ENCODE measurements around the gene SPON1. TPM values are rescaled to one million over a fixed set of nuclear protein-coding genes. Genes with fewer than 3 reads are reported as not detected.

The SPON1 gene
- total RNA-seq, 4 donors from 2014 or later, result 58.5 to 344 (median 105) TPM

DNA sequence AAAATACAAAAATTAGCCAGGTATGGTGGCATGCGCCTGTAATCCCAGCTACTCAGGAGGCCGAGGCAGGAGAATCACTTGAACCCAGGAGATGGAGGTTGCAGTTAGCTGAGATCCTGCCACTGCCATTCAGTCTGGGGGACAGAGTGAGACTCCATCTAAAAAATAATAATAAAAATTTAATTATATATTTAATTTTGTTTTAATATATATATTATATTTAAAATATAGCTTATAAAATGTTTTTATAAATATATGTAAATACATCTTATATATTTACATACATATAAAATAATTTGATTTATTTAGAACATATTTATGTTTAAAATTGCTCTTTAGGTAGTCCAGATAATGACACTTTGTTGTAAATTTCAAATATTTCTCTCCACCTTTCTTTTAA lies 82.9 kb downstream of the SPON1 start:
- TF ChIP-seq, protein P1, sequence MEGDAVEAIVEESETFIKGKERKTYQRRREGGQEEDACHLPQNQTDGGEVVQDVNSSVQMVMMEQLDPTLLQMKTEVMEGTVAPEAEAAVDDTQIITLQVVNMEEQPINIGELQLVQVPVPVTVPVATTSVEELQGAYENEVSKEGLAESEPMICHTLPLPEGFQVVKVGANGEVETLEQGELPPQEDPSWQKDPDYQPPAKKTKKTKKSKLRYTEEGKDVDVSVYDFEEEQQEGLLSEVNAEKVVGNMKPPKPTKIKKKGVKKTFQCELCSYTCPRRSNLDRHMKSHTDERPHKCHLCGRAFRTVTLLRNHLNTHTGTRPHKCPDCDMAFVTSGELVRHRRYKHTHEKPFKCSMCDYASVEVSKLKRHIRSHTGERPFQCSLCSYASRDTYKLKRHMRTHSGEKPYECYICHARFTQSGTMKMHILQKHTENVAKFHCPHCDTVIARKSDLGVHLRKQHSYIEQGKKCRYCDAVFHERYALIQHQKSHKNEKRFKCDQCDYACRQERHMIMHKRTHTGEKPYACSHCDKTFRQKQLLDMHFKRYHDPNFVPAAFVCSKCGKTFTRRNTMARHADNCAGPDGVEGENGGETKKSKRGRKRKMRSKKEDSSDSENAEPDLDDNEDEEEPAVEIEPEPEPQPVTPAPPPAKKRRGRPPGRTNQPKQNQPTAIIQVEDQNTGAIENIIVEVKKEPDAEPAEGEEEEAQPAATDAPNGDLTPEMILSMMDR (IDR thresholded peaks at IDR 0.05; ENCODE audit: low read depth), result no peak

DNA sequence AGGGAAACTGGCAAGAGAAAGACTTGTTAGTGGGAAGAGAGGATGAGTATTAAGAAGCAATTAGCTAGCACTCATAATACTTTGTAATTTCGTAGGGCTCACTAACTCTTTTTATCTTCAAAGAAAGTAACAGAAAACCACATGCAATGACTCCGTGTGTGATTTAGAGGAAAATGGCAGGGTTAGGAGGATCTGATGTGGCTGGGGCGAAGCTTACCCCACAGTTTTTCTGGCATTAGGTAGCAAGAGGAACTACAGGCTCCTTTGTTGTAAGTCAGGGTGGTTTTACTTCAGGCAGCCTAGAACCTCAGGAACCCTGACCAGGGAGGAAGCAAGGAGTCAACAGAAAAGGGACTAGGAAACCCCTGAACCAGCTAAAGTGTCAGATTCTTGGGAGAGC lies 89.7 kb downstream of the SPON1 start:
- TF ChIP-seq, protein P1 (IDR thresholded peaks at IDR 0.05; ENCODE audit: low read depth), result no peak

DNA sequence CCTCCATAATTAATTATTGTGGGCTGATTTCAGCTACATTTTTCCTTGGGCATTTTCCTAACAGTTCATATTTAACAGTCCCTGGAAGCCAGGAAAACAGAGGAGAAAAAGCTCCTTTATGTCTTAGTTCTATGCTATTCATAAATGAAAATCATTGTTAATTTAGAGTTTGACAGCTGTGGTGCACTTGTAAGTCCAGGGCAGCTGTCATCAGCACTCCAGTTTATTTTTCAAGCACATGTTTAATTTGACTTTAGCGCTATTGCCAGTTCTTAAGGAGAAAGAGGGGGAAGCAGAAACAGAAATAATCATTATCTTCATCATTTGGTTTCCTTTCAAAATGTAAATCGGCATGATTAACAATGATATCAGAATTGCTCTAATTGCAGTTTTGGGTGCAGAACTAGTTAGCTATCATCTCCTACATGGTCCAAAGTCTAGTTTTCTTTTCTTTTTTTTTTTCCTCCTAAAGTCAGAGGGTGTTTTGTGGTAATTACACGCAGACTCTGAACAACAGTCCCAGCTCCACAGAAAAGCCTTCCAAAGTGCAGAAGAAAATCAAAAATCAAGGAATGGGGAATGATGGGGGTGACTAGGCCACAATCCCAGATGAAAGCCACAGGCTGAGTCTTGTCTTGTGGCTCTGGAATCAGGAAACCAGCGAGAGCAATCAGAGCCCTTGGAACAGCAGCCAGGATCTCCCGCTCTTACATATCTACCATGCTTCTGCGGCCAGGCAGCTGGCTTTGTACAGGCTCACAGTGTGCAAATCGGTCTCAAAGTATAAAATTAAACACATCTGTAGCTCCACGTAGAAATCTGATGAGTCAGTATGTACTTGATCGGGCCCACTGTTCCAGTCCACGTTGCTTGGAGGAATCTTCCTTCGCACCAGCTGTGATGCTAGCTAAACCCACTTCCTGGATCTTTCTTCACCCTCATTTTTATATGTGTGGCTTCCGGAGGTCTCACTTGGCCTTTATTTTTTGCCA lies 91.9 kb downstream of the SPON1 start:
- TF ChIP-seq, protein P1 (IDR thresholded peaks at IDR 0.05; ENCODE audit: low read depth), result no peak

DNA sequence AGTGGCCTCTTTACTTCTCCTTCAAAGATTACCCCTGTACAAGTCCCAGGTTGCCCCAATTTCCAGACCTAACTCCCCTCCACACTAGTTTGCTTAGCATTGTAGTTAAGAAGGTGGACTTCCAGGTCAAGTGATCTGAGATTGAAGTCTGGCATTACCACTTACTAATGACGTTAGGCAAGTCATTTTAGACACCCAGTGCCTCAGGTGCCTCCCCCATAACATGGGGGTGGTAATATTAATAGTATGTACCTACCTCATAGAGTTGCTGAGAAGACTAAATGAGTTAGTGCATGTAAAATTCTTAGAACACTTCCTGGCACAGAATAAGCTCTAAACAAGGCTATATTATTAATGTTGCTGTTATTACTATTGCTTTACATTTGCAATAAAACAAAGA lies 93.4 kb downstream of the SPON1 start:
- TF ChIP-seq, protein P1 (IDR thresholded peaks at IDR 0.05; ENCODE audit: low read depth), result no peak

DNA sequence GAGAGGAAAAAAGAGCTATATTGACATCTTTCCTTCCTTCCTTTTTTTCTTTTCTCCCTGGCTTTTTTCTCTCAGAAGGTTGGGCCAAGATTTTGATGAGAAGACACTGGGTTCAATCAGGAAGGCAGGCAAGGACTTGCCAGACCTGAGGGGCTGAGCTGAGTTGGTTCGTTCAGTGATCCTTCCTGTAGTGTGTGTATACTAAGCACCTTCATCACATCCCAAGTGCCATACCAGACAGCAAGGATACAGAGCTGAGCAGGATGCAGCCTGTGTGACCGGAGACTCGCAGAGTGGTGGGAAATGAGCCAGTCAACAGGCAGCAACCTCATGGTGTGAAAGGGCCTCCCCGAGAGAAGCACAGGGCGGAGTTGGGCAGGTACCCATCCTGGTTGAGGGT lies 95.5 kb downstream of the SPON1 start:
- TF ChIP-seq, protein P1 (IDR thresholded peaks at IDR 0.05; ENCODE audit: low read depth), result no peak

DNA sequence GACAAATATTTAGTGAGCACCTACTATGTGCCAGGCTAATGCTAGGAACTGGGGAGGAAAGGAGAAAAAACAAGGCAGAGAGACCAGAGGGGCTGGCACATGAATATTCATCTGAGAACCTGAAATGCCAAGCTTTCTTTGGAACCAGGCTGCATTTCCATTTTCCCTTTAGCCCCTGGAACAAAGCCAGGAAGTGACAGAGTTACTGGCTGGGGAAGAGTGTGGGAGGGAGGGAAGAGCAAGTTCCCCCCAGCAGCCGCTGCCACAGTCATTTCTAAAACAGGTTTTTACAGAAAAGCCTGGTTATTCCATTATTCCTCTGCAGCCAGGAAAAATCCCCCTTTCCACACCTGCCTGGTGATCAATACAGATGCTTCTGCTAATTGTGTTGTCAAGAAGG lies 97.0 kb downstream of the SPON1 start:
- TF ChIP-seq, protein P1 (IDR thresholded peaks at IDR 0.05; ENCODE audit: low read depth), result no peak

DNA sequence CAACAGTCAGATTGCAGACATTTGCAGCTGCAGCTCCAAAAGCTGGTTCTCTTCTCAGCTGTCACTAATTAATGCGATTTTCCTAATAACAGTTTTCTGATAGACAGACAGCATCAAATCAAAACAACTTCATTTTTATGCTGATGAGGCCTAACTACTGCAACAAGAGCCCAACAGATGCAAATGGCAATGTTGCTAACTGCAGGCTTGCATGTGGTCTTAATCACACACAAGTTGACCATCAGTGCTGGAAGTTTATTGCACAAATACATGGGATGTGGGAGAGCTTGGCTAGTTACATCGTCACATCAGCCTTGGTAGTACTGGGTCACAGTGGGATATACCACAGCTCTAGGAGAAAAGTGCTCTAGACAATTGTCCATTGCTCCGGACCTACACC lies 99.2 kb downstream of the SPON1 start:
- TF ChIP-seq, protein P1 (IDR thresholded peaks at IDR 0.05; ENCODE audit: low read depth), result no peak

Data from subcutaneous adipose tissue (tissue), 4 donors.